Right renal pelvis (tissue), 4 donors: ENCODE results near the gene ELP1. TPM values are rescaled to one million over a fixed set of nuclear protein-coding genes. Genes with fewer than 3 reads are reported as not detected.
"Not testable (repeated sequence)": the region's sequence is repeated elsewhere in the genome, so short reads cannot be mapped to it uniquely, and the experiment has no call there.

ENCODE experiments used
- DNase-seq, 4 donors: peaks; one replicate each; pipeline ENCODE4 v3.0.0-alpha.2; 2013; ENCODE audit warnings: low read depth in 4 of 4, low spot score in 3 of 4, missing footprints in 1 of 4
- polyA plus RNA-seq, 4 donors: library from polyadenylated mRNA; unstranded; fragments of 120-200 nt; gene quantifications; one replicate each; pipeline ENCODE4 v1.2.1, GENCODE V29; 2013; ENCODE audit not compliant: insufficient read length in 4 of 4

Gene ELP1
- polyA plus RNA-seq, 4 donors = 42.0 to 46.9 (median 44.1) TPM

GRCh38 chr9:108934323-108934893, 484 bp upstream of the ELP1 start, which contains the start of gene ABITRAM:
Gene ABITRAM, plus strand, starts transcription at chr9:108934400. Its CDS starts 87 bp downstream, at chr9:108934487.
- peak; percentile 72 to 81 (median 77) for DNase-seq

GRCh38 chr9:108933231-108933717, 650 bp downstream of the ELP1 start:
- no peak for DNase-seq

- DNase-seq = no peak
Observed at GRCh38 chr9:108928386-108928785, 5.5 kb downstream of the ELP1 start.

GRCh38 chr9:108924466-108924865, 9.5 kb downstream of the ELP1 start:
- DNase-seq = no peak

GRCh38 chr9:108921200-108921599, 12.7 kb downstream of the ELP1 start:
- DNase-seq = no peak

GRCh38 chr9:108920401-108920800, 13.5 kb downstream of the ELP1 start:
- not testable (repeated sequence) for DNase-seq

- DNase-seq = no peak
Observed at GRCh38 chr9:108919517-108919916, 14.4 kb downstream of the ELP1 start.

GRCh38 chr9:108913391-108913790, 20.5 kb downstream of the ELP1 start:
- DNase-seq = no peak

GRCh38 chr9:108911820-108912219, 22.1 kb downstream of the ELP1 start:
- no peak for DNase-seq

- DNase-seq = no peak
Observed at GRCh38 chr9:108910914-108911313, 23.0 kb downstream of the ELP1 start.

GRCh38 chr9:108910402-108910801, 23.5 kb downstream of the ELP1 start:
- no peak for DNase-seq

- DNase-seq = no peak
Observed at GRCh38 chr9:108905494-108905893, 28.4 kb downstream of the ELP1 start.

- DNase-seq = no peak
Observed at GRCh38 chr9:108904161-108904560, 29.8 kb downstream of the ELP1 start.

- no peak for DNase-seq
Observed at GRCh38 chr9:108903420-108904103, 30.4 kb downstream of the ELP1 start.

GRCh38 chr9:108900176-108900575, 33.7 kb downstream of the ELP1 start:
- no peak for DNase-seq

GRCh38 chr9:108899023-108899695, 34.8 kb downstream of the ELP1 start:
- not testable (repeated sequence) for DNase-seq

- no peak for DNase-seq
Observed at GRCh38 chr9:108897324-108898096, 36.4 kb downstream of the ELP1 start.

GRCh38 chr9:108894225-108894997, 39.5 kb downstream of the ELP1 start:
- DNase-seq = no peak

GRCh38 chr9:108889649-108890067, 44.3 kb downstream of the ELP1 start:
- DNase-seq = no peak
